ENCODE measurements around the gene HGD.

Gene HGD

GRCh38 chr3:120608506-120608905 is 73.5 kb downstream of the HGD start:
- no peak for DNase-seq (ENCODE audit: low read depth, low spot score)
- in situ Hi-C loops (cut with HindIII; ENCODE audit: low sequenced_read_pairs): no loop called here
- H3K4me3 ChIP-seq (ENCODE audit: low read depth, low read length): no peak overlapping the region
- TF ChIP-seq CTCF (IDR thresholded peaks at IDR 0.05; ENCODE audit: low read depth, low read length): no peak

GRCh38 chr3:120604784-120605183 is 77.3 kb downstream of the HGD start:
- TF ChIP-seq CTCF (IDR thresholded peaks at IDR 0.05; ENCODE audit: low read depth, low read length): no peak
- in situ Hi-C loops (cut with HindIII; ENCODE audit: low sequenced_read_pairs): no loop called here
- DNase-seq (ENCODE audit: low read depth, low spot score): no peak
- no peak overlapping the region for H3K4me3 ChIP-seq (ENCODE audit: low read depth, low read length)

- DNase-seq (ENCODE audit: low read depth, low spot score): no peak
- in situ Hi-C loops (cut with HindIII; ENCODE audit: low sequenced_read_pairs): no loop called here
- TF ChIP-seq CTCF (IDR thresholded peaks at IDR 0.05; ENCODE audit: low read depth, low read length): no peak
- H3K4me3 ChIP-seq (ENCODE audit: low read depth, low read length): no peak overlapping the region
Measured at GRCh38 chr3:120604382-120604781, 77.7 kb downstream of the HGD start.

- in situ Hi-C loops (cut with HindIII; ENCODE audit: low sequenced_read_pairs): no loop called here
- no peak for TF ChIP-seq CTCF (IDR thresholded peaks at IDR 0.05; ENCODE audit: low read depth, low read length)
- no peak for DNase-seq (ENCODE audit: low read depth, low spot score)
- no peak overlapping the region for H3K4me3 ChIP-seq (ENCODE audit: low read depth, low read length)
Measured at GRCh38 chr3:120602682-120603081, 79.4 kb downstream of the HGD start.

- no peak for TF ChIP-seq CTCF (IDR thresholded peaks at IDR 0.05; ENCODE audit: low read depth, low read length)
- no peak overlapping the region for H3K4me3 ChIP-seq (ENCODE audit: low read depth, low read length)
Measured at GRCh38 chr3:120601554-120601953, 80.5 kb downstream of the HGD start.

GRCh38 chr3:120599211-120599610 is 82.8 kb downstream of the HGD start:
- no peak for TF ChIP-seq CTCF (IDR thresholded peaks at IDR 0.05; ENCODE audit: low read depth, low read length)
- no peak for DNase-seq (ENCODE audit: low read depth, low spot score)
- H3K4me3 ChIP-seq (ENCODE audit: low read depth, low read length): no peak overlapping the region
- in situ Hi-C loops (cut with HindIII; ENCODE audit: low sequenced_read_pairs): no loop called here

More at GRCh38 chr3:120601554-120601953, 80.5 kb downstream of the HGD start:
- DNase-seq (ENCODE audit: low read depth, low spot score): no peak
- in situ Hi-C loops (cut with HindIII; ENCODE audit: low sequenced_read_pairs): no loop called here

Measured in astrocyte of the spinal cord (primary cell).